HFF-Myc (cell line): ENCODE data around the gene CAGE1.
"Not testable (repeated sequence)": the region's sequence is repeated elsewhere in the genome, so short reads cannot be mapped to it uniquely, and the experiment has no call there.

Experiments
- DNase-seq: peaks from one replicate; pipeline ENCODE4 v3.0.0-alpha.2; 2011; ENCODE audit warnings: low read depth; ENCODE audit errors: extremely low read depth
- H3K4me3 ChIP-seq: replicated peaks from 2 replicates; pipeline ENCODE4 v1.5.1; 2011; ENCODE audit warnings: low read depth, mild to moderate bottlenecking, control low read depth, low read length
- CTCF ChIP-seq: IDR thresholded peaks from 2 replicates; pipeline ENCODE4 v1.5.1; 2012; ENCODE audit warnings: mild to moderate bottlenecking, low read depth, low read length, control low read depth; ENCODE audit errors: missing control alignments

The CAGE1 gene

GRCh38 chr6:7339007-7339732, 50.4 kb downstream of the CAGE1 start:
- DNase-seq: peak; percentile 9
- TF ChIP-seq CTCF: peak; percentile 53
- H3K4me3 ChIP-seq: not testable (repeated sequence)

- no peak for DNase-seq
- H3K4me3 ChIP-seq: no peak overlapping the region
- no peak for TF ChIP-seq CTCF
Measured at GRCh38 chr6:7338031-7338430, 51.5 kb downstream of the CAGE1 start.

GRCh38 chr6:7335519-7335918, 54.0 kb downstream of the CAGE1 start:
- DNase-seq: no peak
- no peak overlapping the region for H3K4me3 ChIP-seq
- no peak for TF ChIP-seq CTCF

- no peak for DNase-seq
- no peak overlapping the region for H3K4me3 ChIP-seq
- TF ChIP-seq CTCF: no peak
Measured at GRCh38 chr6:7334685-7335084, 54.9 kb downstream of the CAGE1 start.

GRCh38 chr6:7332090-7332745, 57.3 kb downstream of the CAGE1 start:
- no peak for TF ChIP-seq CTCF
- no peak for DNase-seq
- no peak overlapping the region for H3K4me3 ChIP-seq

- no peak for TF ChIP-seq CTCF
- no peak overlapping the region for H3K4me3 ChIP-seq
- DNase-seq: no peak
Measured at GRCh38 chr6:7331452-7331851, 58.1 kb downstream of the CAGE1 start.
